ENCODE results near the gene SHB. TPM values are rescaled to one million over a fixed set of nuclear protein-coding genes. Genes with fewer than 3 reads are reported as not detected.

SHB gene
- total RNA-seq, 1 donor from 2014 or later = 18.5 TPM

GRCh38 chr9:37972351-37972848 is 96.6 kb downstream of the SHB start:
- H3K4me3 Mint-ChIP-seq (ENCODE audit: unreplicated experiment) = no peak overlapping the region
- no peak for TF ChIP-seq CTCF (IDR thresholded peaks at IDR 0.05; ENCODE audit: unreplicated experiment)
- peaks cover 10% of the 10 kb centered on the region for H3K27me3 Mint-ChIP-seq (ENCODE audit: unreplicated experiment)
- H3K9me3 Mint-ChIP-seq (ENCODE audit: unreplicated experiment) = no peaks in the 10 kb centered on the region
- DNase-seq (ENCODE audit: low spot score) = no peak
- peaks cover 12% of the 10 kb centered on the region for H3K36me3 Mint-ChIP-seq (ENCODE audit: low read depth, unreplicated experiment)
- H3K27ac Mint-ChIP-seq (ENCODE audit: unreplicated experiment) = peak overlapping the region; percentile 28
- H3K4me1 Mint-ChIP-seq (ENCODE audit: unreplicated experiment) = peaks cover 23% of the 10 kb centered on the region

GRCh38 chr9:37971691-37972090 is 97.3 kb downstream of the SHB start:
- TF ChIP-seq CTCF (IDR thresholded peaks at IDR 0.05; ENCODE audit: unreplicated experiment) = no peak

GRCh38 chr9:37971108-37971459 is 97.9 kb downstream of the SHB start:
- H3K27ac Mint-ChIP-seq (ENCODE audit: unreplicated experiment) = no peak overlapping the region
- peaks cover 9% of the 10 kb centered on the region for H3K27me3 Mint-ChIP-seq (ENCODE audit: unreplicated experiment)
- DNase-seq (ENCODE audit: low spot score) = no peak
- peaks cover 14% of the 10 kb centered on the region for H3K36me3 Mint-ChIP-seq (ENCODE audit: low read depth, unreplicated experiment)
- H3K4me3 Mint-ChIP-seq (ENCODE audit: unreplicated experiment) = no peak overlapping the region
- peaks cover 18% of the 10 kb centered on the region for H3K4me1 Mint-ChIP-seq (ENCODE audit: unreplicated experiment)
- TF ChIP-seq CTCF (IDR thresholded peaks at IDR 0.05; ENCODE audit: unreplicated experiment) = no peak
- H3K9me3 Mint-ChIP-seq (ENCODE audit: unreplicated experiment) = no peaks in the 10 kb centered on the region

More at GRCh38 chr9:37971691-37972090, 97.3 kb downstream of the SHB start:
- no peak overlapping the region for H3K4me3 Mint-ChIP-seq (ENCODE audit: unreplicated experiment)
- peaks cover 10% of the 10 kb centered on the region for H3K27me3 Mint-ChIP-seq (ENCODE audit: unreplicated experiment)
- no peak for DNase-seq (ENCODE audit: low spot score)
- H3K27ac Mint-ChIP-seq (ENCODE audit: unreplicated experiment) = no peak overlapping the region
- H3K9me3 Mint-ChIP-seq (ENCODE audit: unreplicated experiment) = no peaks in the 10 kb centered on the region
- peaks cover 13% of the 10 kb centered on the region for H3K36me3 Mint-ChIP-seq (ENCODE audit: low read depth, unreplicated experiment)
- H3K4me1 Mint-ChIP-seq (ENCODE audit: unreplicated experiment) = peaks cover 18% of the 10 kb centered on the region

GRCh38 chr9:37970301-37971107 is 98.5 kb downstream of the SHB start:
- Mint-ChIP-seq H3K27me3 (ENCODE audit: unreplicated experiment) (peaks cover 7% of the 10 kb centered on the region), H3K36me3 (ENCODE audit: low read depth, unreplicated experiment) (peaks cover 14% of the 10 kb centered on the region), H3K4me1 (ENCODE audit: unreplicated experiment) (peaks cover 16% of the 10 kb centered on the region), H3K27ac (ENCODE audit: unreplicated experiment) (no peak overlapping the region), H3K9me3 (ENCODE audit: unreplicated experiment) (no peaks in the 10 kb centered on the region), H3K4me3 (ENCODE audit: unreplicated experiment) (no peak overlapping the region)
- TF ChIP-seq CTCF (IDR thresholded peaks at IDR 0.05; ENCODE audit: unreplicated experiment) = no peak
- no peak for DNase-seq (ENCODE audit: low spot score)
